Endothelial cell of umbilical vein (primary cell): ENCODE data around the gene DNASE1. TPM values are rescaled to one million over a fixed set of nuclear protein-coding genes. Genes with fewer than 3 reads are reported as not detected.
A peak's percentile ranks its signal among the peaks of the same experiment; 100 is the strongest.

Experiments
- BruUV-seq: library from RNA; stranded (reverse); fragments of 400-500 nt; replicated peaks from 2 replicates; lab custom pipeline; 2021; lab: Mats Ljungman, UMichigan
- CTCF ChIA-PET: fragments of 300-600, 350-600 bp; sonication (Branson Sonifier 250); formaldehyde crosslinking; loops from one replicate; lab custom pipeline; 2021; ENCODE audit warnings: antibody characterized with exemption, inconsistent platforms; lab: Charles Lee
- POLR2A ChIA-PET: fragments of 300-600, 350-600 bp; sonication (Branson Sonifier 250); formaldehyde crosslinking; loops from one replicate; lab custom pipeline; 2021; ENCODE audit warnings: antibody characterized with exemption, inconsistent platforms; lab: Charles Lee
- DNase-seq: peaks from one replicate; pipeline ENCODE4 v3.0.0-alpha.2; 2011; ENCODE audit warnings: low read depth, low spot score
- FAIRE-seq: peaks from 2 replicates; lab custom pipeline; 2011; peaks lifted over from hg19 to GRCh38; lab: Jason Lieb, UNC
- H2AFZ ChIP-seq: 2 replicates; pipeline ENCODE4 v1.6.0; 2012; ENCODE audit warnings: low read depth, low read length, control low read depth, inconsistent platforms
- H3K27ac ChIP-seq: 2 replicates; pipeline ENCODE4 v1.5.1; 2011; ENCODE audit warnings: low read depth, mild to moderate bottlenecking, control low read depth, low read length, moderate library complexity; ENCODE audit not compliant: insufficient read depth
- H3K27me3 ChIP-seq, 2 experiments: 2 replicates each; pipeline versions ENCODE4 v1.6.0 to v1.6.1; 2011; ENCODE audit warnings: low read length in 2 of 2, mixed read lengths in 1 of 2; ENCODE audit not compliant: control insufficient read depth in 2 of 2, insufficient read depth in 2 of 2
- H3K36me3 ChIP-seq, 2 experiments: 2 replicates in 1 of 2; 3 replicates in 1 of 2; pipeline ENCODE4 v1.5.1; 2011; ENCODE audit warnings: low read length in 2 of 2, mild to moderate bottlenecking in 1 of 2, moderate library complexity in 1 of 2; ENCODE audit not compliant: control insufficient read depth in 2 of 2, insufficient read depth in 2 of 2; ENCODE audit errors: extremely low read depth in 1 of 2
- H3K4me1 ChIP-seq: 3 replicates; pipeline ENCODE4 v1.5.1; 2011; ENCODE audit warnings: mild to moderate bottlenecking, low read length; ENCODE audit not compliant: control insufficient read depth, insufficient read depth; ENCODE audit errors: extremely low read depth
- H3K4me2 ChIP-seq: 2 replicates; pipeline ENCODE4 v1.6.1; 2011; ENCODE audit warnings: low read length, control low read depth, mixed read lengths; ENCODE audit not compliant: insufficient read depth
- H3K4me3 ChIP-seq, 3 experiments: fragments of 200-600 bp in 1 of 3; sonication (generic), shearing (Covaris generic) in 1 of 3; replicated peaks in 1 of 3; 2 replicates each; pipeline ENCODE4 v1.5.1; 2011 to 2016; ENCODE audit warnings: control low read depth in 3 of 3, low read length in 3 of 3, mild to moderate bottlenecking in 2 of 3, inconsistent platforms in 1 of 3, low read depth in 1 of 3, moderate library complexity in 1 of 3; ENCODE audit not compliant: insufficient read depth in 1 of 3
- H3K79me2 ChIP-seq: 2 replicates; pipeline ENCODE4 v1.6.0; 2012; ENCODE audit warnings: low read length, inconsistent platforms; ENCODE audit not compliant: control insufficient read depth, insufficient read depth
- H3K9ac ChIP-seq: replicated peaks from 2 replicates; pipeline ENCODE3; 2011; ENCODE audit warnings: low read length, control low read depth; ENCODE audit not compliant: insufficient read depth; ENCODE audit errors: extremely low read depth
- H3K9me1 ChIP-seq: replicated peaks from 3 replicates; pipeline ENCODE4 v1.6.0; 2011; ENCODE audit warnings: mild to moderate bottlenecking, low read length; ENCODE audit not compliant: control insufficient read depth, insufficient read depth; ENCODE audit errors: extremely low read depth
- H3K9me3 ChIP-seq: replicated peaks from 2 replicates; pipeline ENCODE4 v1.5.1; 2012; ENCODE audit warnings: low read length, inconsistent platforms; ENCODE audit not compliant: control insufficient read depth, insufficient read depth
- H4K20me1 ChIP-seq: replicated peaks from 2 replicates; pipeline ENCODE3; 2011; ENCODE audit warnings: mild to moderate bottlenecking, low read length; ENCODE audit not compliant: control insufficient read depth, insufficient read depth; ENCODE audit errors: extremely low read depth
- EZH2 ChIP-seq: IDR thresholded peaks from 2 replicates; pipeline ENCODE4 v1.6.1; 2012; ENCODE audit warnings: borderline replicate concordance, low read depth, mild to moderate bottlenecking, moderate library complexity, low read length, inconsistent platforms; ENCODE audit not compliant: severe bottlenecking
- FOS ChIP-seq: IDR thresholded peaks from 2 replicates; pipeline ENCODE4 v1.6.1; 2011; ENCODE audit warnings: mild to moderate bottlenecking, low read length, moderate library complexity, borderline replicate concordance; ENCODE audit not compliant: insufficient read depth
- GATA2 ChIP-seq: IDR thresholded peaks from 2 replicates; pipeline ENCODE4 v1.7.0; 2011; ENCODE audit warnings: low read depth, mild to moderate bottlenecking, moderate library complexity, mixed read lengths, low read length; ENCODE audit not compliant: insufficient read length, insufficient read depth
- POLR2AphosphoS5 ChIP-seq: IDR thresholded peaks from 2 replicates; pipeline ENCODE4 v1.6.1; 2012; ENCODE audit warnings: low read depth, mild to moderate bottlenecking, control low read depth, low read length, moderate library complexity; ENCODE audit not compliant: insufficient read depth
- dilution Hi-C: fragments of 300-500 bp; cut with MboI; formaldehyde crosslinking; loops from one replicate; pipeline ENCODE4 v1.15.0; 2019; ENCODE audit warnings: low sequenced_read_pairs; ENCODE audit not compliant: extremely low pct_ligation_motif_present
- intact Hi-C: fragments of 100-400 bp; cut with micrococcal nuclease; formaldehyde crosslinking; loops from one replicate; pipeline ENCODE4 v1.10.0; 2022
- polyA plus RNA-seq, 4 experiments: library from polyadenylated mRNA; depleted of rRNA in 3 of 4; stranded (reverse) in 3 of 4; unstranded in 1 of 4; fragments of >200 nt; gene quantifications; 2 replicates each; pipeline versions ENCODE4 v1.2.1 to v1.2.3, GENCODE V29; 2011 to 2012; ENCODE audit warnings: missing spikeins in 1 of 4
- total RNA-seq: library from RNA; stranded (reverse); gene quantifications from 2 replicates; pipeline ENCODE4 v1.2.3, GENCODE V29; 2021
- TF ChIP-seq, protein P1 (sequence below), 2 donors: IDR thresholded peaks; 1 replicate in 1 of 2; 2 replicates in 1 of 2; pipeline ENCODE4 v1.5.1; 2011; ENCODE audit warnings: low read length in 2 of 2, mild to moderate bottlenecking in 2 of 2, moderate library complexity in 2 of 2, control low read depth in 1 of 2, inconsistent platforms in 1 of 2, low read depth in 1 of 2; ENCODE audit not compliant: insufficient read depth in 1 of 2; ENCODE audit errors: extremely low read depth in 1 of 2

Gene DNASE1
- total and polyA plus RNA-seq, 2 donors (not counting 3 experiments of a cell fraction or from before 2014, with no cell fraction given): 11.1 to 13.5 TPM

DNA sequence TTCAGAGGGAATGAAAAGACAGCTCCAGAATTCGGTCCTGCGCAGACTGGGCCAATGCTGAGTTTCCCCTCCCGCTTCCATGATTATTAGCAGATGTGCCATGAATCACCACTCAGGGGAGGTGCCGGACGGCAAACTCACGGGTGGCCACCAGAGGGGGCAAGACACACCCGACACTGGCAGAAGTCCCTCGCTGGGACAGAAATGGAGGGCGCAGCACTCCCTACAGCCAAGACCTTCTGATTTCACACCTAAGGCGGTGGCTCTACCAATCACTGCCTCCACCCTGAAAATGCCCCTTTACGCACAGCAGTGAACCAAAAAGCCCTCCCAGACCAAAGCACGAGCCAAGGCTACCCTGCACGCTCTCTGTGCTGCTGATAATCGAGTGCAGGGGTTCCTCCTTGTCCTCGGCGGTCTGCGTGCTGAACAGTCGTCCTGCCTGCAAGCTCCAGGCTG, 36.0 kb downstream of the DNASE1 start:
- Histone ChIP-seq H3K4me3 (no peak overlapping the region), H3K36me3 (peaks cover 2 to 4% of the 10 kb centered on the region in 2 experiments), H3K4me1 (no peaks in the 10 kb centered on the region), H3K9me3 (no peaks in the 10 kb centered on the region), H3K27me3 (no peaks in the 10 kb centered on the region), H2AFZ (peak overlapping the region; percentile 67), H3K9me1 (no peaks in the 10 kb centered on the region), H4K20me1 (no peaks in the 10 kb centered on the region), H3K79me2 (no peaks in the 10 kb centered on the region), H3K4me2 (no peak overlapping the region), H3K9ac (no peak overlapping the region), H3K27ac (no peak overlapping the region)
- peak; percentile 94 for DNase-seq
- ChIA-PET CTCF (interaction anchor here (0.5 to 2.3 kb wide), 22 partner anchors 9 to 563 kb away, joined by 3 to 29 read pairs (median 4); partner anchors contain the start of genes CREBBP and TRAP1), POLR2A (no interaction called here)
- peak; percentile 98 for FAIRE-seq
- dilution Hi-C loops: no loop called here
- intact Hi-C loops: loop anchor here (1.0 to 2.0 kb wide), 4 partner anchors 13 to 248 kb away; partner anchors contain the start of genes CREBBP and TRAP1
- no peak for TF ChIP-seq GATA2
- peak; percentile 47 for TF ChIP-seq POLR2AphosphoS5
- peak; percentile 62 for TF ChIP-seq FOS
- no peak for TF ChIP-seq EZH2
- TF ChIP-seq, protein P1, sequence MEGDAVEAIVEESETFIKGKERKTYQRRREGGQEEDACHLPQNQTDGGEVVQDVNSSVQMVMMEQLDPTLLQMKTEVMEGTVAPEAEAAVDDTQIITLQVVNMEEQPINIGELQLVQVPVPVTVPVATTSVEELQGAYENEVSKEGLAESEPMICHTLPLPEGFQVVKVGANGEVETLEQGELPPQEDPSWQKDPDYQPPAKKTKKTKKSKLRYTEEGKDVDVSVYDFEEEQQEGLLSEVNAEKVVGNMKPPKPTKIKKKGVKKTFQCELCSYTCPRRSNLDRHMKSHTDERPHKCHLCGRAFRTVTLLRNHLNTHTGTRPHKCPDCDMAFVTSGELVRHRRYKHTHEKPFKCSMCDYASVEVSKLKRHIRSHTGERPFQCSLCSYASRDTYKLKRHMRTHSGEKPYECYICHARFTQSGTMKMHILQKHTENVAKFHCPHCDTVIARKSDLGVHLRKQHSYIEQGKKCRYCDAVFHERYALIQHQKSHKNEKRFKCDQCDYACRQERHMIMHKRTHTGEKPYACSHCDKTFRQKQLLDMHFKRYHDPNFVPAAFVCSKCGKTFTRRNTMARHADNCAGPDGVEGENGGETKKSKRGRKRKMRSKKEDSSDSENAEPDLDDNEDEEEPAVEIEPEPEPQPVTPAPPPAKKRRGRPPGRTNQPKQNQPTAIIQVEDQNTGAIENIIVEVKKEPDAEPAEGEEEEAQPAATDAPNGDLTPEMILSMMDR (IDR thresholded peaks at IDR 0.05; ENCODE audit: extremely low read depth in 1 of 2, insufficient read depth in 1 of 2, low read depth in 1 of 2, low read length in 2 of 2): peak; percentile 95 to 96
- no TSS peak for BruUV-seq
